ENCODE results near the gene TREH. TPM values are rescaled to one million over a fixed set of nuclear protein-coding genes. Genes with fewer than 3 reads are reported as not detected.

The TREH gene
- total RNA-seq, 1 donor from 2014 or later: not detected

DNA sequence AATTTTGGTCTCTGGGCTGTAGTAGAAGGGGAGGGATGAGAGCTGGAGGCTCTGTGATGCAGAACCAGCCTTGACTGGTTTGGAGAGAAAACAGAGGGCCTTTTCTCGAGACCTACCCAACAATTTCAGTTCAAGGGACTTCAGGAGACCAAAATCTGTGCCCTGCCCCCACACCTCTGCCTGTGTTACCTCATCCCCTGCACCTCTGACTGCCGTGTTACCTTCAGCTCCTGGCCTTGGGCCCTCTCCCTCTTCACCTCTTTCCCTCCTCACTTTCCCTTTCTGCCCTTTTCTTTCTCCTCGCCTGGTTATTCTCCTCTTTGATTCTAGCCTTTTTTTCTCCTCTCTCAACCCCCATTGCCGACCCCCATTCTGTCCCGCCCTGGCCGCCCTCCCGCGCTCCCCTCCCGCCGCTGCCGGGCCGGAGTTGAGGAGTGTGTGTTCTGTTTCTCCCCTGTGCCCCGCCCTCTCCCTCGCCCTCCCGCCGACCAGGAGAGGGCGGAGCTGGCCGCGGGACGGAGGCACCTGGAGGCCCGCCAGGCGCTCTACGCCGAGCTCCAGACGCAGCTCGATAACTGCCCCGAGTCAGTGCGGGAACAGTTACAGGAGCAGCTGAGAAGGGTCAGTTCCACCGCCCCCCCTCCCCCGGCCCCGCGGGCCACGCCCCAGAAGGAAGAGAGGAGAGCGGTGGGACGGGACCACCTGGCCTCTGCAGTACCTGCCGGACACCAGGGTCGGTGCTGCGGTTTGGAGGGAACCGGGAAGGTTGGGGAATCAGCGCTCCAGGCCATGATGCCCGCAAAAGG lies 44.8 kb downstream of the TREH start:
- Mint-ChIP-seq H3K27me3 (ENCODE audit: low read depth) (peaks cover 4% of the 10 kb centered on the region), H3K27ac (no peak overlapping the region), H3K36me3 (ENCODE audit: low read depth) (no peaks in the 10 kb centered on the region), H3K9me3 (no peaks in the 10 kb centered on the region), H3K4me3 (ENCODE audit: low read depth) (no peak overlapping the region), H3K4me1 (ENCODE audit: low read depth) (peaks cover 3% of the 10 kb centered on the region)
- no peak for DNase-seq (ENCODE audit: low spot score)
- intact Hi-C loops (cut with micrococcal nuclease): no loop called here

DNA sequence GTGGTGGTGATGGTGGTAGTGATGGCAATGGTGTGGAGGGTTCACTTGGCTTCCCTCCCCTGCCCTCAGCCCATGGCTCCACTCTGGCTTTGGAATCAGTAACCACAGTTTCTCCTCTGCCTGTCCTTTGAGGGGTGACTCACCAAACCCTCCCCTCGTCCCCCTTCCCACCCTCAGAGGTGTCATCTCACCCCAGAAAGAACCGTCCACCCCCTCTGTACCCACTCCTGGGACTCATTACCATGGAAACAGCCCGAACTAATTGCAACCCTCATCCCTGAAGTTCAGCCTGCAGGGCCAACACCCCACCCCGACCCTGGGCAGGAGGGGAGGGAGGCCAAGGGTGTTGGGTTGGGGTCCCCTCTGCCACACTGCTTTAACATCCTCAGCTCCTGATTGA lies 45.5 kb downstream of the TREH start:
- intact Hi-C loops (cut with micrococcal nuclease): no loop called here
- peaks cover 4% of the 10 kb centered on the region for H3K27me3 Mint-ChIP-seq (ENCODE audit: low read depth)
- H3K9me3 Mint-ChIP-seq: no peaks in the 10 kb centered on the region
- H3K4me1 Mint-ChIP-seq (ENCODE audit: low read depth): peaks cover 3% of the 10 kb centered on the region
- no peaks in the 10 kb centered on the region for H3K36me3 Mint-ChIP-seq (ENCODE audit: low read depth)
- no peak for DNase-seq (ENCODE audit: low spot score)
- H3K4me3 Mint-ChIP-seq (ENCODE audit: low read depth): no peak overlapping the region
- no peak overlapping the region for H3K27ac Mint-ChIP-seq

DNA sequence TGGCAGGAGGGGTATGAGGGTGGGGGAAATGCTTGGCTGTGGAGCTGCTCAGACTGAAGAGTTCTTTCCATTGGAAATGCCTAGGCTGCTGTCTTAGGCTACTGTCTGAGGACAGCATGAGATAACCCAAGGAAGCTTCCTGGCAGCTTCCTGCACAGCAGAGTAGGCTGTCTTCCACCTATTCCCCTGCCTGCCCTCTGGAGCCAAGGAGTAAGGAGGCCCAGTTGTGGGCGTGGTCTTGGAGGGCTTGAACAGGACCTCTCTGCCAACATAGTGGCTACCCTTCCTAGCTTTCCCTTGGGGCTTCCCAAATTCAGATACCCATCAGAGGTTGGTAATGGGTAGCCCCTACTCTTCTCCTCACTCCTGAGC lies 46.1 kb downstream of the TREH start:
- intact Hi-C loops (cut with micrococcal nuclease): no loop called here
- Mint-ChIP-seq H3K36me3 (ENCODE audit: low read depth) (no peaks in the 10 kb centered on the region), H3K27ac (no peak overlapping the region), H3K9me3 (no peaks in the 10 kb centered on the region), H3K4me3 (ENCODE audit: low read depth) (no peak overlapping the region), H3K27me3 (ENCODE audit: low read depth) (peaks cover 4% of the 10 kb centered on the region), H3K4me1 (ENCODE audit: low read depth) (peaks cover 3% of the 10 kb centered on the region)
- DNase-seq (ENCODE audit: low spot score): no peak

- Mint-ChIP-seq H3K4me3 (ENCODE audit: low read depth) (no peak overlapping the region), H3K27ac (no peak overlapping the region), H3K27me3 (ENCODE audit: low read depth) (peaks cover 4% of the 10 kb centered on the region), H3K9me3 (no peaks in the 10 kb centered on the region), H3K36me3 (ENCODE audit: low read depth) (no peaks in the 10 kb centered on the region), H3K4me1 (ENCODE audit: low read depth) (peaks cover 3% of the 10 kb centered on the region)
- no peak for DNase-seq (ENCODE audit: low spot score)
- intact Hi-C loops (cut with micrococcal nuclease): no loop called here
These were observed 46.7 kb downstream of the TREH start for GRCh38 chr11:118632577-118633318.

- no peaks in the 10 kb centered on the region for H3K36me3 Mint-ChIP-seq (ENCODE audit: low read depth)
These were observed 48.1 kb downstream of the TREH start for GRCh38 chr11:118631142-118631909.

GRCh38 chr11:118629761-118630661 lies 49.4 kb downstream of the TREH start:
- no peak overlapping the region for H3K27ac Mint-ChIP-seq
- peaks cover 3% of the 10 kb centered on the region for H3K27me3 Mint-ChIP-seq (ENCODE audit: low read depth)
- no peaks in the 10 kb centered on the region for H3K9me3 Mint-ChIP-seq
- peaks cover 3% of the 10 kb centered on the region for H3K4me1 Mint-ChIP-seq (ENCODE audit: low read depth)
- DNase-seq (ENCODE audit: low spot score): no peak
- intact Hi-C loops (cut with micrococcal nuclease): no loop called here
- H3K4me3 Mint-ChIP-seq (ENCODE audit: low read depth): no peak overlapping the region
- no peaks in the 10 kb centered on the region for H3K36me3 Mint-ChIP-seq (ENCODE audit: low read depth)

More at GRCh38 chr11:118631142-118631909, 48.1 kb downstream of the TREH start:
- no peaks in the 10 kb centered on the region for H3K9me3 Mint-ChIP-seq
- no peak overlapping the region for H3K27ac Mint-ChIP-seq
- H3K27me3 Mint-ChIP-seq (ENCODE audit: low read depth): peaks cover 4% of the 10 kb centered on the region
- peaks cover 3% of the 10 kb centered on the region for H3K4me1 Mint-ChIP-seq (ENCODE audit: low read depth)
- no peak for DNase-seq (ENCODE audit: low spot score)
- intact Hi-C loops (cut with micrococcal nuclease): no loop called here
- no peak overlapping the region for H3K4me3 Mint-ChIP-seq (ENCODE audit: low read depth)

GRCh38 chr11:118628861-118629549 lies 50.4 kb downstream of the TREH start:
- Mint-ChIP-seq H3K27me3 (ENCODE audit: low read depth) (peaks cover 3% of the 10 kb centered on the region), H3K27ac (no peak overlapping the region), H3K4me3 (ENCODE audit: low read depth) (no peak overlapping the region), H3K36me3 (ENCODE audit: low read depth) (no peaks in the 10 kb centered on the region), H3K4me1 (ENCODE audit: low read depth) (peaks cover 3% of the 10 kb centered on the region), H3K9me3 (no peaks in the 10 kb centered on the region)
- intact Hi-C loops (cut with micrococcal nuclease): no loop called here
- DNase-seq (ENCODE audit: low spot score): no peak

- intact Hi-C loops (cut with micrococcal nuclease): no loop called here
- Mint-ChIP-seq H3K36me3 (ENCODE audit: low read depth) (no peaks in the 10 kb centered on the region), H3K4me1 (ENCODE audit: low read depth) (no peaks in the 10 kb centered on the region), H3K4me3 (ENCODE audit: low read depth) (no peak overlapping the region), H3K27ac (no peak overlapping the region), H3K27me3 (ENCODE audit: low read depth) (peaks cover 3% of the 10 kb centered on the region), H3K9me3 (no peaks in the 10 kb centered on the region)
- no peak for DNase-seq (ENCODE audit: low spot score)
These were observed 51.0 kb downstream of the TREH start for GRCh38 chr11:118628432-118628831.

GRCh38 chr11:118628031-118628430 lies 51.4 kb downstream of the TREH start:
- no peak for DNase-seq (ENCODE audit: low spot score)
- H3K27ac Mint-ChIP-seq: no peak overlapping the region
- H3K4me1 Mint-ChIP-seq (ENCODE audit: low read depth): no peaks in the 10 kb centered on the region
- H3K4me3 Mint-ChIP-seq (ENCODE audit: low read depth): no peak overlapping the region
- H3K36me3 Mint-ChIP-seq (ENCODE audit: low read depth): no peaks in the 10 kb centered on the region
- no peaks in the 10 kb centered on the region for H3K9me3 Mint-ChIP-seq
- H3K27me3 Mint-ChIP-seq (ENCODE audit: low read depth): peaks cover 3% of the 10 kb centered on the region
- intact Hi-C loops (cut with micrococcal nuclease): no loop called here

GRCh38 chr11:118627566-118627965 lies 51.9 kb downstream of the TREH start:
- Mint-ChIP-seq H3K4me1 (ENCODE audit: low read depth) (no peaks in the 10 kb centered on the region), H3K27me3 (ENCODE audit: low read depth) (no peaks in the 10 kb centered on the region), H3K9me3 (no peaks in the 10 kb centered on the region), H3K4me3 (ENCODE audit: low read depth) (no peak overlapping the region), H3K36me3 (ENCODE audit: low read depth) (no peaks in the 10 kb centered on the region), H3K27ac (no peak overlapping the region)
- intact Hi-C loops (cut with micrococcal nuclease): no loop called here
- DNase-seq (ENCODE audit: low spot score): no peak

DNA sequence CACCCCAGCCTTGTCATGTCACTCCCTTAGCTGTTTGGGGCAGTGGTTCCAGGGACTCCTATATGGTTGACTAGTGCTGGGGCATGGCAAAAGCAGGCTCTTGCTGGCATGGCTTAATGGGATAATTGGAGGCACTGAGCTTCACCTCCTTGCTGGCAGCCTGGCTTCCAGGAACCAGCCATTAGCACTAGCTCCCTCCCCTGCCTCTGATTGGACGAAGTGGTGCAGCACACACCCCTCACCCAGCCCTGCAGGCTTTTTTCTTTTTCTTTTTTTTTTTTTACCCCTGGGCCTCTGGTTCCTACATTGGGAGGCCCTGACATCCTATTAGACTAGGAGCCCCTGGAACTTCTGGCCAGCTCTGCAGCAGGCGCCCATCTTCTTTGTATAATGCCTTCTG lies 53.5 kb downstream of the TREH start:
- Mint-ChIP-seq H3K27me3 (ENCODE audit: low read depth) (peaks cover 7% of the 10 kb centered on the region), H3K27ac (no peak overlapping the region), H3K4me1 (ENCODE audit: low read depth) (peaks cover 1% of the 10 kb centered on the region), H3K4me3 (ENCODE audit: low read depth) (no peak overlapping the region), H3K9me3 (no peaks in the 10 kb centered on the region), H3K36me3 (ENCODE audit: low read depth) (no peaks in the 10 kb centered on the region)
- intact Hi-C loops (cut with micrococcal nuclease): no loop called here
- no peak for DNase-seq (ENCODE audit: low spot score)

Data from activated T-helper 2 cell treated with anti-CD3 and anti-CD28 coated beads, Interferon-gamma antibody, Interleukin-2, Interleukin-4, amounts not matched to agents 10 μg/mL and 5 μg/mL and 100 μg/mL, durations not matched to agents 14 hours and 24 hours and 36 hours (primary cell).